Left ventricle myocardium inferior (tissue), 1 donor: ENCODE data around the gene MAPT. TPM values are rescaled to one million over a fixed set of nuclear protein-coding genes. Genes with fewer than 3 reads are reported as not detected.

ENCODE experiments used
- DNase-seq: peaks from one replicate; pipeline ENCODE4 v3.0.0-alpha.2; 2020
- H3K27ac ChIP-seq: fragments of 200-600 bp; replicated peaks from 2 replicates; pipeline ENCODE4 v1.8.0; 2021
- H3K27me3 ChIP-seq: fragments of 200-600 bp; 2 replicates; pipeline ENCODE4 v1.8.0; 2021; ENCODE audit warnings: low read depth
- H3K36me3 ChIP-seq: fragments of 200-600 bp; 2 replicates; pipeline ENCODE4 v1.8.0; 2021
- H3K4me1 ChIP-seq: fragments of 200-600 bp; 2 replicates; pipeline ENCODE4 v1.8.0; 2021
- H3K4me3 ChIP-seq: fragments of 200-600 bp; 2 replicates; pipeline ENCODE4 v1.8.0; 2021; ENCODE audit warnings: mild to moderate bottlenecking, moderate library complexity
- H3K9me3 ChIP-seq: fragments of 200-600 bp; replicated peaks from 2 replicates; pipeline ENCODE4 v1.8.0; 2021
- intact Hi-C: fragments of 100-400 bp; cut with micrococcal nuclease; formaldehyde crosslinking; loops from one replicate; pipeline ENCODE4 v1.11.0; 2022
- total RNA-seq: library from RNA; stranded (reverse); fragmentation: NEBNext Ultra II Directional; extraction: Animal tissue kit (Norgen Biotek cat#: 25700); gene quantifications from one replicate; pipeline ENCODE4 v1.2.1, GENCODE V29; 2021
- TF ChIP-seq, protein P1 (sequence below): fragments of 200-600 bp; IDR thresholded peaks from 2 replicates; pipeline ENCODE4 v1.8.0; 2021; ENCODE audit warnings: antibody characterized with exemption, mild to moderate bottlenecking, borderline replicate concordance
- donor health status: DM: no; HTN: yes; CAD: no; lungs with severe emphysema.

The MAPT gene
- total RNA-seq, 1 donor from 2014 or later, result 28.6 TPM

DNA sequence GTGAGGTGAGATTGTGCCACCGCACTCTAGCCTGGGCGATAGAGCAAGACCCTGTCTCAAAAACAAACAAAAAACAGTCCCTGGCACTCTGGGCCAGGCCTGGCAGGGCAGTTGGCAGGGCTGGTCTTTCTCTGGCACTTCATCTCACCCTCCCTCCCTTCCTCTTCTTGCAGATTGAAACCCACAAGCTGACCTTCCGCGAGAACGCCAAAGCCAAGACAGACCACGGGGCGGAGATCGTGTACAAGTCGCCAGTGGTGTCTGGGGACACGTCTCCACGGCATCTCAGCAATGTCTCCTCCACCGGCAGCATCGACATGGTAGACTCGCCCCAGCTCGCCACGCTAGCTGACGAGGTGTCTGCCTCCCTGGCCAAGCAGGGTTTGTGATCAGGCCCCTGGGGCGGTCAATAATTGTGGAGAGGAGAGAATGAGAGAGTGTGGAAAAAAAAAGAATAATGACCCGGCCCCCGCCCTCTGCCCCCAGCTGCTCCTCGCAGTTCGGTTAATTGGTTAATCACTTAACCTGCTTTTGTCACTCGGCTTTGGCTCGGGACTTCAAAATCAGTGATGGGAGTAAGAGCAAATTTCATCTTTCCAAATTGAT lies 129.5 kb downstream of the MAPT start:
- H3K36me3 ChIP-seq, result peaks cover 14% of the 10 kb centered on the region
- H3K27me3 ChIP-seq, result no peaks in the 10 kb centered on the region
- no peak for DNase-seq
- H3K9me3 ChIP-seq, result no peaks in the 10 kb centered on the region
- intact Hi-C loops, result no loop called here
- no peak overlapping the region for H3K4me3 ChIP-seq
- peaks cover 19% of the 10 kb centered on the region for H3K4me1 ChIP-seq
- TF ChIP-seq, protein P1, sequence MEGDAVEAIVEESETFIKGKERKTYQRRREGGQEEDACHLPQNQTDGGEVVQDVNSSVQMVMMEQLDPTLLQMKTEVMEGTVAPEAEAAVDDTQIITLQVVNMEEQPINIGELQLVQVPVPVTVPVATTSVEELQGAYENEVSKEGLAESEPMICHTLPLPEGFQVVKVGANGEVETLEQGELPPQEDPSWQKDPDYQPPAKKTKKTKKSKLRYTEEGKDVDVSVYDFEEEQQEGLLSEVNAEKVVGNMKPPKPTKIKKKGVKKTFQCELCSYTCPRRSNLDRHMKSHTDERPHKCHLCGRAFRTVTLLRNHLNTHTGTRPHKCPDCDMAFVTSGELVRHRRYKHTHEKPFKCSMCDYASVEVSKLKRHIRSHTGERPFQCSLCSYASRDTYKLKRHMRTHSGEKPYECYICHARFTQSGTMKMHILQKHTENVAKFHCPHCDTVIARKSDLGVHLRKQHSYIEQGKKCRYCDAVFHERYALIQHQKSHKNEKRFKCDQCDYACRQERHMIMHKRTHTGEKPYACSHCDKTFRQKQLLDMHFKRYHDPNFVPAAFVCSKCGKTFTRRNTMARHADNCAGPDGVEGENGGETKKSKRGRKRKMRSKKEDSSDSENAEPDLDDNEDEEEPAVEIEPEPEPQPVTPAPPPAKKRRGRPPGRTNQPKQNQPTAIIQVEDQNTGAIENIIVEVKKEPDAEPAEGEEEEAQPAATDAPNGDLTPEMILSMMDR, result no peak
- no peak overlapping the region for H3K27ac ChIP-seq

GRCh38 chr17:46024590-46024989 lies 130.2 kb downstream of the MAPT start:
- DNase-seq, result no peak
- no peak overlapping the region for H3K4me3 ChIP-seq
- no peaks in the 10 kb centered on the region for H3K27me3 ChIP-seq
- TF ChIP-seq, protein P1, result no peak
- no peaks in the 10 kb centered on the region for H3K9me3 ChIP-seq
- H3K4me1 ChIP-seq, result peaks cover 20% of the 10 kb centered on the region
- intact Hi-C loops, result no loop called here
- no peak overlapping the region for H3K27ac ChIP-seq
- peaks cover 14% of the 10 kb centered on the region for H3K36me3 ChIP-seq

DNA sequence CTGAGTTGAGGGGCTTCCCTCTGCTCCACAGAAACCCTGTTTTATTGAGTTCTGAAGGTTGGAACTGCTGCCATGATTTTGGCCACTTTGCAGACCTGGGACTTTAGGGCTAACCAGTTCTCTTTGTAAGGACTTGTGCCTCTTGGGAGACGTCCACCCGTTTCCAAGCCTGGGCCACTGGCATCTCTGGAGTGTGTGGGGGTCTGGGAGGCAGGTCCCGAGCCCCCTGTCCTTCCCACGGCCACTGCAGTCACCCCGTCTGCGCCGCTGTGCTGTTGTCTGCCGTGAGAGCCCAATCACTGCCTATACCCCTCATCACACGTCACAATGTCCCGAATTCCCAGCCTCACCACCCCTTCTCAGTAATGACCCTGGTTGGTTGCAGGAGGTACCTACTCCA lies 130.7 kb downstream of the MAPT start:
- peaks cover 20% of the 10 kb centered on the region for H3K4me1 ChIP-seq
- H3K4me3 ChIP-seq, result no peak overlapping the region
- intact Hi-C loops, result no loop called here
- H3K9me3 ChIP-seq, result no peaks in the 10 kb centered on the region
- TF ChIP-seq, protein P1, result no peak
- H3K27ac ChIP-seq, result no peak overlapping the region
- no peaks in the 10 kb centered on the region for H3K27me3 ChIP-seq
- peaks cover 18% of the 10 kb centered on the region for H3K36me3 ChIP-seq
- no peak for DNase-seq

DNA sequence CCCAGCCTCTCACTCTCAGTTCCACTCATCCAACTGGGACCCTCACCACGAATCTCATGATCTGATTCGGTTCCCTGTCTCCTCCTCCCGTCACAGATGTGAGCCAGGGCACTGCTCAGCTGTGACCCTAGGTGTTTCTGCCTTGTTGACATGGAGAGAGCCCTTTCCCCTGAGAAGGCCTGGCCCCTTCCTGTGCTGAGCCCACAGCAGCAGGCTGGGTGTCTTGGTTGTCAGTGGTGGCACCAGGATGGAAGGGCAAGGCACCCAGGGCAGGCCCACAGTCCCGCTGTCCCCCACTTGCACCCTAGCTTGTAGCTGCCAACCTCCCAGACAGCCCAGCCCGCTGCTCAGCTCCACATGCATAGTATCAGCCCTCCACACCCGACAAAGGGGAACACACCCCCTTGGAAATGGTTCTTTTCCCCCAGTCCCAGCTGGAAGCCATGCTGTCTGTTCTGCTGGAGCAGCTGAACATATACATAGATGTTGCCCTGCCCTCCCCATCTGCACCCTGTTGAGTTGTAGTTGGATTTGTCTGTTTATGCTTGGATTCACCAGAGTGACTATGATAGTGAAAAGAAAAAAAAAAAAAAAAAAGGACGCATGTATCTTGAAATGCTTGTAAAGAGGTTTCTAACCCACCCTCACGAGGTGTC lies 131.3 kb downstream of the MAPT start:
- peaks cover 20% of the 10 kb centered on the region for H3K4me1 ChIP-seq
- no peak overlapping the region for H3K4me3 ChIP-seq
- H3K27ac ChIP-seq, result peak overlapping the region; percentile 50
- no peak for DNase-seq
- no peaks in the 10 kb centered on the region for H3K27me3 ChIP-seq
- peaks cover 24% of the 10 kb centered on the region for H3K36me3 ChIP-seq
- H3K9me3 ChIP-seq, result no peaks in the 10 kb centered on the region
- TF ChIP-seq, protein P1, result no peak
- intact Hi-C loops, result no loop called here

DNA sequence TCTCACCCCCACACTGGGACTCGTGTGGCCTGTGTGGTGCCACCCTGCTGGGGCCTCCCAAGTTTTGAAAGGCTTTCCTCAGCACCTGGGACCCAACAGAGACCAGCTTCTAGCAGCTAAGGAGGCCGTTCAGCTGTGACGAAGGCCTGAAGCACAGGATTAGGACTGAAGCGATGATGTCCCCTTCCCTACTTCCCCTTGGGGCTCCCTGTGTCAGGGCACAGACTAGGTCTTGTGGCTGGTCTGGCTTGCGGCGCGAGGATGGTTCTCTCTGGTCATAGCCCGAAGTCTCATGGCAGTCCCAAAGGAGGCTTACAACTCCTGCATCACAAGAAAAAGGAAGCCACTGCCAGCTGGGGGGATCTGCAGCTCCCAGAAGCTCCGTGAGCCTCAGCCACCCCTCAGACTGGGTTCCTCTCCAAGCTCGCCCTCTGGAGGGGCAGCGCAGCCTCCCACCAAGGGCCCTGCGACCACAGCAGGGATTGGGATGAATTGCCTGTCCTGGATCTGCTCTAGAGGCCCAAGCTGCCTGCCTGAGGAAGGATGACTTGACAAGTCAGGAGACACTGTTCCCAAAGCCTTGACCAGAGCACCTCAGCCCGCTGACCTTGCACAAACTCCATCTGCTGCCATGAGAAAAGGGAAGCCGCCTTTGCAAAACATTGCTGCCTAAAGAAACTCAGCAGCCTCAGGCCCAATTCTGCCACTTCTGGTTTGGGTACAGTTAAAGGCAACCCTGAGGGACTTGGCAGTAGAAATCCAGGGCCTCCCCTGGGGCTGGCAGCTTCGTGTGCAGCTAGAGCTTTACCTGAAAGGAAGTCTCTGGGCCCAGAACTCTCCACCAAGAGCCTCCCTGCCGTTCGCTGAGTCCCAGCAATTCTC lies 132.1 kb downstream of the MAPT start:
- H3K27ac ChIP-seq, result peak overlapping the region; percentile 50
- peaks cover 31% of the 10 kb centered on the region for H3K36me3 ChIP-seq
- H3K9me3 ChIP-seq, result no peaks in the 10 kb centered on the region
- no peak overlapping the region for H3K4me3 ChIP-seq
- intact Hi-C loops, result no loop called here
- no peaks in the 10 kb centered on the region for H3K27me3 ChIP-seq
- TF ChIP-seq, protein P1, result no peak
- no peak for DNase-seq
- H3K4me1 ChIP-seq, result peaks cover 20% of the 10 kb centered on the region
